Astrocyte (in vitro differentiated cells and primary cell): ENCODE results near the gene GNG5. TPM values are rescaled to one million over a fixed set of nuclear protein-coding genes. Genes with fewer than 3 reads are reported as not detected.

Experiments used
- DNase-seq: peaks from one replicate; pipeline ENCODE4 v3.0.0-alpha.2; 2010; ENCODE audit warnings: low read depth
- FAIRE-seq: peaks from 2 replicates; lab custom pipeline; 2011; peaks lifted over from hg19 to GRCh38; lab: Jason Lieb, UNC
- H2AFZ ChIP-seq: 2 replicates; pipeline ENCODE4 v1.6.0; 2012; ENCODE audit warnings: low read depth, low read length, inconsistent platforms
- H3K27ac ChIP-seq: 2 replicates; pipeline ENCODE4 v1.5.1; 2011; ENCODE audit warnings: low read depth, low read length, inconsistent platforms
- H3K27me3 ChIP-seq: 2 replicates; pipeline ENCODE4 v1.6.0; 2011; ENCODE audit warnings: low read length, inconsistent platforms; ENCODE audit not compliant: insufficient read depth
- H3K36me3 ChIP-seq: 2 replicates; pipeline ENCODE4 v1.5.1; 2011; ENCODE audit warnings: low read length, inconsistent platforms; ENCODE audit not compliant: insufficient read depth
- H3K4me1 ChIP-seq: 2 replicates; pipeline ENCODE4 v1.5.1; 2011; ENCODE audit warnings: low read length, inconsistent platforms; ENCODE audit not compliant: insufficient read depth
- H3K4me2 ChIP-seq: 2 replicates; pipeline ENCODE4 v1.6.0; 2012; ENCODE audit warnings: low read length, inconsistent platforms
- H3K4me3 ChIP-seq: 2 replicates; pipeline ENCODE4 v1.5.1; 2011; ENCODE audit warnings: low read depth, mild to moderate bottlenecking, low read length, inconsistent platforms; ENCODE audit not compliant: insufficient read depth
- H3K79me2 ChIP-seq: 2 replicates; pipeline ENCODE4 v1.6.0; 2012; ENCODE audit warnings: mild to moderate bottlenecking, low read length, inconsistent platforms; ENCODE audit not compliant: insufficient read depth
- H3K9ac ChIP-seq: 2 replicates; pipeline ENCODE4 v1.6.0; 2012; ENCODE audit warnings: mild to moderate bottlenecking, low read length, inconsistent platforms
- H3K9me3 ChIP-seq: 2 replicates; pipeline ENCODE4 v1.5.1; 2012; ENCODE audit warnings: low read depth, mild to moderate bottlenecking, low read length, inconsistent platforms; ENCODE audit not compliant: insufficient read depth
- H4K20me1 ChIP-seq: 2 replicates; pipeline ENCODE4 v1.6.0; 2012; ENCODE audit warnings: low read length, inconsistent platforms; ENCODE audit not compliant: insufficient read depth
- H3K27ac Mint-ChIP-seq: one replicate; pipeline ENCODE4 v1.8.0; 2021; ENCODE audit warnings: mild to moderate bottlenecking, mixed read lengths; ENCODE audit not compliant: unreplicated experiment
- H3K27me3 Mint-ChIP-seq: one replicate; pipeline ENCODE4 v1.8.0; 2021; ENCODE audit warnings: low read depth, mixed read lengths; ENCODE audit not compliant: unreplicated experiment
- H3K36me3 Mint-ChIP-seq: one replicate; pipeline ENCODE4 v1.8.0; 2021; ENCODE audit warnings: low read depth, mixed read lengths; ENCODE audit not compliant: unreplicated experiment
- H3K4me1 Mint-ChIP-seq: one replicate; pipeline ENCODE4 v1.8.0; 2021; ENCODE audit warnings: low read depth, mixed read lengths; ENCODE audit not compliant: unreplicated experiment
- H3K4me3 Mint-ChIP-seq: one replicate; pipeline ENCODE4 v1.8.0; 2021; ENCODE audit warnings: mild to moderate bottlenecking, moderate library complexity, mixed read lengths; ENCODE audit not compliant: unreplicated experiment
- H3K9me3 Mint-ChIP-seq: one replicate; pipeline ENCODE4 v1.8.0; 2021; ENCODE audit warnings: mild to moderate bottlenecking, mixed read lengths; ENCODE audit not compliant: unreplicated experiment
- CTCF ChIP-seq: IDR thresholded peaks from 2 replicates; pipeline ENCODE4 v1.5.1; 2011; ENCODE audit warnings: low read depth, mild to moderate bottlenecking, inconsistent platforms, low read length, moderate library complexity; ENCODE audit not compliant: insufficient read depth
- EZH2 ChIP-seq: IDR thresholded peaks from 2 replicates; pipeline ENCODE4 v1.6.1; 2012; ENCODE audit warnings: mild to moderate bottlenecking, low read length, inconsistent platforms; ENCODE audit not compliant: insufficient read depth
- total RNA-seq: library from RNA; stranded (reverse); gene quantifications from 2 replicates; pipeline ENCODE4 v1.2.1, GENCODE V29; 2021

Gene GNG5
- total RNA-seq, 1 donor from 2014 or later = 185 TPM

GRCh38 chr1:84504580-84505492 is 1.5 kb downstream of the GNG5 start:
- peaks cover 10% of the 10 kb centered on the region for H3K36me3 ChIP-seq
- Mint-ChIP-seq H3K4me3 (peak overlapping the region; percentile 98), H3K9me3 (peaks cover 12% of the 10 kb centered on the region), H3K27ac (peak overlapping the region; percentile 97), H3K4me1 (peaks cover 13% of the 10 kb centered on the region), H3K27me3 (no peaks in the 10 kb centered on the region), H3K36me3 (peaks cover 14% of the 10 kb centered on the region)
- peak overlapping the region; percentile 96 for H3K4me3 ChIP-seq
- no peak overlapping the region for H2AFZ ChIP-seq
- peaks cover 12% of the 10 kb centered on the region for H3K4me1 ChIP-seq
- TF ChIP-seq EZH2 (no peak), CTCF (peak; percentile 8)
- H4K20me1 ChIP-seq = peaks cover 56% of the 10 kb centered on the region
- H3K27ac ChIP-seq = peak overlapping the region; percentile 97
- DNase-seq (peak; percentile 91), FAIRE-seq (peak; percentile 9)
- H3K27me3 ChIP-seq = no peaks in the 10 kb centered on the region
- peak overlapping the region; percentile 92 for H3K4me2 ChIP-seq
- H3K9ac ChIP-seq = peak overlapping the region; percentile 95
- H3K9me3 ChIP-seq = no peaks in the 10 kb centered on the region
- H3K79me2 ChIP-seq = peaks cover 69% of the 10 kb centered on the region

- peaks cover 59% of the 10 kb centered on the region for H4K20me1 ChIP-seq
- H3K27ac ChIP-seq = no peak overlapping the region
- H3K79me2 ChIP-seq = peaks cover 86% of the 10 kb centered on the region
- TF ChIP-seq CTCF (no peak), EZH2 (no peak)
- Mint-ChIP-seq H3K36me3 (peaks cover 7% of the 10 kb centered on the region), H3K27me3 (no peaks in the 10 kb centered on the region), H3K4me1 (peaks cover 13% of the 10 kb centered on the region), H3K27ac (no peak overlapping the region), H3K4me3 (peak overlapping the region; percentile 98), H3K9me3 (no peaks in the 10 kb centered on the region)
- H3K4me1 ChIP-seq = peaks cover 12% of the 10 kb centered on the region
- no peak overlapping the region for H2AFZ ChIP-seq
- no peak overlapping the region for H3K4me3 ChIP-seq
- H3K9me3 ChIP-seq = no peaks in the 10 kb centered on the region
- H3K4me2 ChIP-seq = peak overlapping the region; percentile 92
- H3K27me3 ChIP-seq = no peaks in the 10 kb centered on the region
- H3K9ac ChIP-seq = no peak overlapping the region
- DNase-seq (no peak), FAIRE-seq (no peak)
- peaks cover 22% of the 10 kb centered on the region for H3K36me3 ChIP-seq
Observed at GRCh38 chr1:84502927-84503326, 3.5 kb downstream of the GNG5 start.
